B cell (primary cell): ENCODE measurements around the gene CEACAM21. TPM values are rescaled to one million over a fixed set of nuclear protein-coding genes. Genes with fewer than 3 reads are reported as not detected.

ENCODE experiments used
- ATAC-seq: fragments of 200-7000 bp; cut with Tn5 transposase; one replicate; pipeline ENCODE4 v1.10.0; 2021; ENCODE audit warnings: low read depth, mild to moderate bottlenecking, moderate number of reproducible peaks, moderate library complexity
- CTCF ChIA-PET: fragments of 350-600 bp; sonication (Branson Sonifier 250); formaldehyde crosslinking; loops from one replicate; lab custom pipeline; 2021; ENCODE audit warnings: antibody characterized with exemption, inconsistent platforms; lab: Charles Lee
- POLR2A ChIA-PET: fragments of 350-600 bp; sonication (Branson Sonifier 250); formaldehyde crosslinking; loops from one replicate; lab custom pipeline; 2021; ENCODE audit warnings: antibody characterized with exemption; lab: Charles Lee
- DNase-seq: peaks from one replicate; pipeline ENCODE4 v3.0.0; 2013
- H2AFZ ChIP-seq: 2 replicates; pipeline ENCODE4 v1.6.1; 2012; ENCODE audit warnings: mild to moderate bottlenecking, low read depth, low read length; ENCODE audit not compliant: insufficient read depth, poor library complexity, severe bottlenecking
- H3K27ac ChIP-seq, 2 donors: 1 replicate in 1 of 2; 2 replicates in 1 of 2; pipeline ENCODE4 v1.5.1; 2012 to 2013; ENCODE audit warnings: low read length in 2 of 2, mild to moderate bottlenecking in 2 of 2, moderate library complexity in 1 of 2
- H3K27me3 ChIP-seq, 4 experiments: fragments of 200-600 bp in 1 of 4; sonication (generic) in 1 of 4; replicated peaks in 1 of 4; 1 replicate in 2 of 4; 2 replicates in 2 of 4; pipeline versions ENCODE4 v1.6.1 to v1.7.0; 2013 to 2016; ENCODE audit warnings: low read length in 3 of 4, mild to moderate bottlenecking in 2 of 4, mixed read lengths in 1 of 4, moderate library complexity in 1 of 4; ENCODE audit not compliant: insufficient read depth in 4 of 4, control insufficient read depth in 3 of 4; ENCODE audit errors: control extremely low read depth in 1 of 4
- H3K36me3 ChIP-seq, 2 experiments: replicated peaks in 1 of 2; 1 replicate in 1 of 2; 2 replicates in 1 of 2; pipeline versions ENCODE4 v1.6.1 to v1.7.1; 2013; ENCODE audit warnings: low read length in 1 of 2; ENCODE audit not compliant: insufficient read depth in 2 of 2, control insufficient read depth in 1 of 2; ENCODE audit errors: control extremely low read depth in 1 of 2, extremely low read depth in 1 of 2
- H3K4me1 ChIP-seq, 2 donors: fragments of 200-600 bp in 1 of 2; sonication (generic) in 1 of 2; 1 replicate in 1 of 2; 2 replicates in 1 of 2; pipeline versions ENCODE4 v1.5.1 to v1.6.1; 2013 to 2017; ENCODE audit warnings: low read length in 2 of 2; ENCODE audit not compliant: control insufficient read depth in 2 of 2, insufficient read depth in 2 of 2
- H3K4me2 ChIP-seq: replicated peaks from 2 replicates; pipeline ENCODE3; 2012; ENCODE audit warnings: mild to moderate bottlenecking, low read depth, low read length; ENCODE audit not compliant: poor library complexity, severe bottlenecking
- H3K4me3 ChIP-seq, 5 experiments: fragments of 200-600 bp in 1 of 5; sonication (generic) in 1 of 5; 1 replicate in 3 of 5; 2 replicates in 2 of 5; pipeline versions ENCODE4 v1.5.1 to v1.7.0; 2011 to 2016; ENCODE audit warnings: low read length in 4 of 5, mild to moderate bottlenecking in 4 of 5, low read depth in 2 of 5, control low read depth in 1 of 5, moderate library complexity in 1 of 5; ENCODE audit not compliant: insufficient read depth in 1 of 5; ENCODE audit errors: control extremely low read depth in 1 of 5, extremely low read depth in 1 of 5
- H3K79me2 ChIP-seq: fragments of 200-600 bp; sonication (generic); one replicate; pipeline ENCODE4 v1.6.0; 2016; ENCODE audit warnings: low read length; ENCODE audit not compliant: control insufficient read depth, insufficient read depth
- H3K9ac ChIP-seq: fragments of 200-600 bp; sonication (generic); 2 replicates; pipeline ENCODE4 v1.6.1; 2017; ENCODE audit warnings: mild to moderate bottlenecking, low read length, moderate library complexity
- H3K9me3 ChIP-seq, 3 donors: one replicate each; pipeline versions ENCODE4 v1.6.1 to v1.7.1; 2013; ENCODE audit warnings: low read length in 2 of 3; ENCODE audit not compliant: control insufficient read depth in 2 of 3, insufficient read depth in 1 of 3; ENCODE audit errors: control extremely low read depth in 1 of 3
- H4K20me1 ChIP-seq: 2 replicates; pipeline ENCODE4 v1.6.0; 2012; ENCODE audit warnings: mild to moderate bottlenecking, low read length; ENCODE audit not compliant: insufficient read depth, control insufficient read depth, poor library complexity, severe bottlenecking
- H3K27ac Mint-ChIP-seq: one replicate; pipeline ENCODE4 v1.8.0; 2021; ENCODE audit warnings: mixed read lengths
- H3K27me3 Mint-ChIP-seq: one replicate; pipeline ENCODE4 v1.8.0; 2021; ENCODE audit warnings: mixed read lengths
- H3K4me1 Mint-ChIP-seq: one replicate; pipeline ENCODE4 v1.8.0; 2021; ENCODE audit warnings: mixed read lengths
- H3K4me3 Mint-ChIP-seq: one replicate; pipeline ENCODE4 v1.8.0; 2021; ENCODE audit warnings: mixed read lengths
- H3K9me3 Mint-ChIP-seq: one replicate; pipeline ENCODE4 v1.8.0; 2022; ENCODE audit warnings: mixed read lengths; ENCODE audit not compliant: insufficient read depth
- EZH2 ChIP-seq: IDR thresholded peaks from 2 replicates; pipeline ENCODE4 v1.6.1; 2012; ENCODE audit warnings: borderline replicate concordance, low read depth, mild to moderate bottlenecking, moderate library complexity, low read length; ENCODE audit not compliant: insufficient read depth, poor library complexity, severe bottlenecking
- WGBS: methylation state at CpG from one replicate; pipeline ENCODE4 v1.1.5; 2013; ENCODE audit warnings: missing lambda C conversion rate; ENCODE audit not compliant: insufficient coverage; 5-methylcytosine and 5-hydroxymethylcytosine counted together
- intact Hi-C: fragments of 100-400 bp; cut with micrococcal nuclease; formaldehyde crosslinking; loops from one replicate; pipeline ENCODE4 v1.10.0; 2022
- polyA plus RNA-seq: library from polyadenylated mRNA; depleted of rRNA; stranded (reverse); fragments of >200 nt; gene quantifications from 2 replicates; pipeline ENCODE4 v1.2.3, GENCODE V29; 2012
- total RNA-seq, 2 donors: library from RNA; stranded (reverse); fragments of 120-200 nt in 1 of 2; gene quantifications; 1 replicate in 1 of 2; 2 replicates in 1 of 2; pipeline versions ENCODE4 v1.2.3 to v1.2.4, GENCODE V29; 2013 to 2022
- TF ChIP-seq, protein P1 (sequence below): fragments of 200-600 bp; IDR thresholded peaks from one replicate; pipeline ENCODE4 v1.8.0; 2022; ENCODE audit warnings: antibody characterized with exemption, mild to moderate bottlenecking

CEACAM21 gene
- total and polyA plus RNA-seq, 2 donors (not counting 1 experiment from before 2014, with no cell fraction given): 18.9 to 27.3 TPM

DNA sequence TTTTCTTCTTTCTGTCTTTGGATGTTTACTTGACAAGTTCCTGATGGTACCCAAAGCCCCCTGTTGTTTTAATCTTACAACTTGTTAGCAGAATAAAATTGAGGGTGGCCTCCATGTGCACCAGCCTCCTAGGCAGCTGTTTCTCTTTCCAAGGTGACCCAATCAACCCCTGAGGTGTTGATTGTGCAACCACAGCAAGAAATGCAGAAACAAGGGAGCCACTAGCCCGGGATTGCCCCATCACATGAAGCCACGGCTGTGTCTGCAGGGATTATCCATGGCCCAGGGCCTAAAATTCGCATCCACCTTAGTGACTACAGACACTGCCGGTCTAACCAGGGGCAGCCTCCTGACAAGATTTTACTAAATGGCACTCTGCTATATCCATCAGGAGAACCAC lies 36.5 kb downstream of the CEACAM21 start:
- no peaks in the 10 kb centered on the region for H3K9me3 Mint-ChIP-seq
- H4K20me1 ChIP-seq: no peaks in the 10 kb centered on the region
- peaks cover 0 to 23% (median 8%) of the 10 kb centered on the region in 4 experiments for H3K27me3 ChIP-seq
- no peak for DNase-seq
- H3K9ac ChIP-seq: no peak overlapping the region
- H3K4me1 ChIP-seq: no peaks in the 10 kb centered on the region
- no peak overlapping the region for H3K27ac Mint-ChIP-seq
- no peaks in the 10 kb centered on the region for H3K4me1 Mint-ChIP-seq
- no peaks in the 10 kb centered on the region for H3K79me2 ChIP-seq
- ATAC-seq: no peak
- TF ChIP-seq EZH2: no peak
- TF ChIP-seq, protein P1, sequence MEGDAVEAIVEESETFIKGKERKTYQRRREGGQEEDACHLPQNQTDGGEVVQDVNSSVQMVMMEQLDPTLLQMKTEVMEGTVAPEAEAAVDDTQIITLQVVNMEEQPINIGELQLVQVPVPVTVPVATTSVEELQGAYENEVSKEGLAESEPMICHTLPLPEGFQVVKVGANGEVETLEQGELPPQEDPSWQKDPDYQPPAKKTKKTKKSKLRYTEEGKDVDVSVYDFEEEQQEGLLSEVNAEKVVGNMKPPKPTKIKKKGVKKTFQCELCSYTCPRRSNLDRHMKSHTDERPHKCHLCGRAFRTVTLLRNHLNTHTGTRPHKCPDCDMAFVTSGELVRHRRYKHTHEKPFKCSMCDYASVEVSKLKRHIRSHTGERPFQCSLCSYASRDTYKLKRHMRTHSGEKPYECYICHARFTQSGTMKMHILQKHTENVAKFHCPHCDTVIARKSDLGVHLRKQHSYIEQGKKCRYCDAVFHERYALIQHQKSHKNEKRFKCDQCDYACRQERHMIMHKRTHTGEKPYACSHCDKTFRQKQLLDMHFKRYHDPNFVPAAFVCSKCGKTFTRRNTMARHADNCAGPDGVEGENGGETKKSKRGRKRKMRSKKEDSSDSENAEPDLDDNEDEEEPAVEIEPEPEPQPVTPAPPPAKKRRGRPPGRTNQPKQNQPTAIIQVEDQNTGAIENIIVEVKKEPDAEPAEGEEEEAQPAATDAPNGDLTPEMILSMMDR: no peak
- WGBS: 90% methylated on average over 4 of the region's 4 CpGs
- H3K36me3 ChIP-seq: no peaks in the 10 kb centered on the region
- H3K27ac ChIP-seq: no peak overlapping the region
- H2AFZ ChIP-seq: no peak overlapping the region
- H3K4me2 ChIP-seq: no peak overlapping the region
- intact Hi-C loops: no loop called here
- ChIA-PET CTCF (no interaction called here), POLR2A (no interaction called here)
- H3K4me3 Mint-ChIP-seq: no peak overlapping the region
- H3K9me3 ChIP-seq: peaks cover 0 to 10% (median 5%) of the 10 kb centered on the region in 3 donors
- no peak overlapping the region for H3K4me3 ChIP-seq
- peaks cover 57% of the 10 kb centered on the region for H3K27me3 Mint-ChIP-seq

DNA sequence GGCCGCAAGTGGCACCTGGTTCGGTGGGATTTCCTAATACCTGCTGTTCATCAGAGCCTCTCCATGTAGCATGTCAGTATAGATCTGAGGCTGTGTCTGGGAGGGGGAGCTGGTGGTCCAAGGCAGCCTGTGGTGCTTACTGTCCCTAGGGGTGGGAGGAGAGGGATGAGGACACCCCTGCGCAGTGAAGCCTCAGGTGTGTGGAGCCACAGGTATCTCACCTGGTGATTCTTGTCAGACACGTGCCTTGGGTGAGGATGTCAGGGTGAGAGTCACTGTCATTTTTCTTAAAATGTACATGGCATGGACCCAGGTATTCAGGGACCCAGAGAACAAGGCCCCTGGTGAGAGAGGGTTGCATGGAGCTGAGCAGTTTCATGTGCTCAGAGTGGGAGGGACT lies 39.2 kb downstream of the CEACAM21 start:
- Histone ChIP-seq H2AFZ (no peak overlapping the region), H3K4me1 (no peaks in the 10 kb centered on the region), H3K4me2 (no peak overlapping the region), H3K9me3 (peaks cover 0 to 10% (median 5%) of the 10 kb centered on the region in 3 donors), H3K4me3 (no peak overlapping the region), H3K27me3 (peaks cover 0 to 23% (median 7%) of the 10 kb centered on the region in 4 experiments), H3K36me3 (no peaks in the 10 kb centered on the region), H3K27ac (no peak overlapping the region), H3K79me2 (no peaks in the 10 kb centered on the region), H4K20me1 (no peaks in the 10 kb centered on the region), H3K9ac (no peak overlapping the region)
- H3K9me3 Mint-ChIP-seq: no peaks in the 10 kb centered on the region
- peaks cover 44% of the 10 kb centered on the region for H3K27me3 Mint-ChIP-seq
- H3K4me3 Mint-ChIP-seq: no peak overlapping the region
- ATAC-seq (no peak), DNase-seq (no peak)
- TF ChIP-seq EZH2: no peak
- TF ChIP-seq, protein P1: no peak
- H3K27ac Mint-ChIP-seq: no peak overlapping the region
- ChIA-PET CTCF (no interaction called here), POLR2A (no interaction called here)
- intact Hi-C loops: no loop called here
- no peaks in the 10 kb centered on the region for H3K4me1 Mint-ChIP-seq
- 94% methylated on average over 4 of the region's 4 CpGs for WGBS
